ENCODE data around the gene NOC2L.

The NOC2L gene

GRCh38 chr1:974293-974640, 15.2 kb upstream of the NOC2L start:
- FAIRE-seq, result no peak

GRCh38 chr1:973459-974292, 14.6 kb upstream of the NOC2L start:
- no peak for FAIRE-seq

GRCh38 chr1:972726-973458, 13.8 kb upstream of the NOC2L start:
- FAIRE-seq, result no peak

GRCh38 chr1:971751-972506, 12.9 kb upstream of the NOC2L start:
- FAIRE-seq, result no peak

GRCh38 chr1:970973-971730, 12.1 kb upstream of the NOC2L start:
- no peak for FAIRE-seq

GRCh38 chr1:970242-970972, 11.4 kb upstream of the NOC2L start:
- FAIRE-seq, result no peak

- FAIRE-seq, result no peak
Measured at GRCh38 chr1:969260-969855, 10.3 kb upstream of the NOC2L start.

- no peak for FAIRE-seq
Measured at GRCh38 chr1:967466-968343, 8.6 kb upstream of the NOC2L start.

GRCh38 chr1:966704-967300, 7.7 kb upstream of the NOC2L start:
- no peak for FAIRE-seq

- no peak for FAIRE-seq
Measured at GRCh38 chr1:966135-966703, 7.2 kb upstream of the NOC2L start, which contains the start of gene PLEKHN1. TSS of gene PLEKHN1 (plus strand) at chr1:966482. CDS start at chr1:966532, 50 bp downstream.

- FAIRE-seq, result no peak
Measured at GRCh38 chr1:965526-966134, 6.6 kb upstream of the NOC2L start.

- no peak for FAIRE-seq
Measured at GRCh38 chr1:964691-965525, 5.9 kb upstream of the NOC2L start.

- FAIRE-seq, result no peak
Measured at GRCh38 chr1:963746-964525, 4.9 kb upstream of the NOC2L start.

- no peak for FAIRE-seq
Measured at GRCh38 chr1:963301-963651, 4.2 kb upstream of the NOC2L start.

GRCh38 chr1:962381-963300, 3.6 kb upstream of the NOC2L start:
- no peak for FAIRE-seq

GRCh38 chr1:961132-961669, 2.1 kb upstream of the NOC2L start:
- FAIRE-seq, result no peak
